ENCODE results near the gene AJAP1.

- no peak for TF ChIP-seq CTCF (IDR thresholded peaks at IDR 0.05)
- TF ChIP-seq POLR2A (IDR thresholded peaks at IDR 0.05), result no peak
- TF ChIP-seq POLR2AphosphoS5 (IDR thresholded peaks at IDR 0.05), result no peak
- no peak for TF ChIP-seq EP300 (IDR thresholded peaks at IDR 0.05)
Observed at GRCh38 chr1:4724001-4724400, 69.6 kb downstream of the AJAP1 start.

Data from sigmoid colon (tissue), 4 donors.